K562 (cell line): ENCODE results near the gene CDK5RAP3.

ENCODE experiments used
- FOS ChIP-seq: IDR thresholded peaks from 3 replicates; pipeline ENCODE4 v1.6.1; 2011; ENCODE audit not compliant: insufficient read length; ENCODE audit errors: extremely low read depth
- HMGN3 ChIP-seq: IDR thresholded peaks from 2 replicates; pipeline ENCODE4 v1.6.1; 2011; ENCODE audit warnings: borderline replicate concordance, low read depth, mild to moderate bottlenecking, mixed read lengths, low read length; ENCODE audit not compliant: insufficient read length; ENCODE audit errors: extremely low read depth
- JUNB ChIP-seq: fragments of 450-650 bp; formaldehyde crosslinking; conservative IDR thresholded peaks from 2 replicates; pipeline ENCODE4 v1.4.0; 2020; ENCODE audit warnings: mild to moderate bottlenecking
- MAX ChIP-seq: sonication (generic); formaldehyde crosslinking; IDR thresholded peaks from 2 replicates; pipeline ENCODE4 v1.9.0; 2022; ENCODE audit warnings: mild to moderate bottlenecking, missing genetic modification reagents
- NCOA4 ChIP-seq: fragments of 450-650 bp; IDR thresholded peaks from 2 replicates; pipeline ENCODE4 v1.6.1; 2018; ENCODE audit warnings: mild to moderate bottlenecking; ENCODE audit not compliant: partially characterized antibody
- POLR2A ChIP-seq: fragments of 450-650 bp; conservative IDR thresholded peaks from 2 replicates; pipeline ENCODE4 v1.6.1; 2016
- SIX5 ChIP-seq, 2 experiments: IDR thresholded peaks; 2 replicates each; pipeline ENCODE4 v1.6.1; 2011; ENCODE audit warnings: low read length in 2 of 2, borderline replicate concordance in 1 of 2, low read depth in 1 of 2, mild to moderate bottlenecking in 1 of 2, moderate library complexity in 1 of 2; ENCODE audit not compliant: insufficient read depth in 1 of 2
- THAP12 ChIP-seq: fragments of 250-450 bp; sonication (Bioruptor Pico); IDR thresholded peaks from 2 replicates; pipeline ENCODE4 v1.9.0; 2021; ENCODE audit warnings: mild to moderate bottlenecking, inconsistent platforms
- ZNF586 ChIP-seq: fragments of 450-650 bp; formaldehyde crosslinking; conservative IDR thresholded peaks from 2 replicates; pipeline ENCODE4 v1.4.0; 2020; ENCODE audit warnings: mild to moderate bottlenecking, moderate library complexity

- no peak for TF ChIP-seq NCOA4
- TF ChIP-seq SIX5 (IDR thresholded peaks at IDR 0.05; ENCODE audit: borderline replicate concordance in 1 of 2, insufficient read depth in 1 of 2, low read depth in 1 of 2, low read length in 2 of 2), result no peak
- TF ChIP-seq THAP12 (CRISPR knock-in tag), result no peak
- TF ChIP-seq POLR2A, result no peak
- TF ChIP-seq MAX (CRISPR knock-in tag), result peak; percentile 22; the same call in 1 of the 2 replicates
- no peak for TF ChIP-seq JUNB (CRISPR knock-in tag)
- TF ChIP-seq ZNF586 (CRISPR knock-in tag), result no peak
- no peak for TF ChIP-seq HMGN3
- no peak for TF ChIP-seq FOS
Observed at GRCh38 chr17:47935961-47936360, 35.0 kb upstream of the CDK5RAP3 start.
